H1 (cell line): ENCODE measurements around the gene BTBD3. TPM values are rescaled to one million over a fixed set of nuclear protein-coding genes. Genes with fewer than 3 reads are reported as not detected.
A peak's percentile ranks its signal among the peaks of the same experiment; 100 is the strongest.

ENCODE experiments used
- CTCF ChIA-PET: fragments of 300-600 bp; sonication (Branson Sonifier 250); formaldehyde crosslinking; loops from one replicate; lab custom pipeline; 2021; ENCODE audit not compliant: partially characterized antibody; lab: Charles Lee
- POLR2A ChIA-PET: fragments of 300-600 bp; sonication (Branson Sonifier 250); formaldehyde crosslinking; loops from one replicate; lab custom pipeline; 2021; ENCODE audit warnings: inconsistent platforms; ENCODE audit not compliant: partially characterized antibody; lab: Charles Lee
- DNase-seq, 2 experiments: peaks; one replicate each; pipeline versions ENCODE4 v3.0.0 to v3.0.0-alpha.2; 2010 to 2022; ENCODE audit warnings: low spot score in 2 of 2, low read depth in 1 of 2, mixed read lengths in 1 of 2
- FAIRE-seq: peaks from 2 replicates; lab custom pipeline; 2011; peaks lifted over from hg19 to GRCh38; lab: Jason Lieb, UNC
- H2AFZ ChIP-seq: 2 replicates; pipeline ENCODE4 v1.8.1; 2012; ENCODE audit warnings: low read length, inconsistent platforms
- H2AK5ac ChIP-seq: 2 replicates; pipeline ENCODE4 v1.6.1; 2013; ENCODE audit warnings: low read depth, low read length
- H2BK120ac ChIP-seq: replicated peaks from 2 replicates; pipeline ENCODE3; 2013; ENCODE audit warnings: low read depth, low read length, inconsistent platforms
- H2BK12ac ChIP-seq: 2 replicates; pipeline ENCODE4 v1.6.1; 2013; ENCODE audit warnings: low read depth, low read length
- H2BK15ac ChIP-seq: 2 replicates; pipeline ENCODE4 v1.6.1; 2013; ENCODE audit warnings: low read length
- H2BK20ac ChIP-seq: 2 replicates; pipeline ENCODE4 v1.6.1; 2013; ENCODE audit warnings: low read length
- H2BK5ac ChIP-seq: 2 replicates; pipeline ENCODE4 v1.6.1; 2013; ENCODE audit warnings: low read depth, low read length
- H3K14ac ChIP-seq: 2 replicates; pipeline ENCODE4 v1.6.1; 2013; ENCODE audit warnings: inconsistent platforms; ENCODE audit not compliant: insufficient read length
- H3K18ac ChIP-seq: 2 replicates; pipeline ENCODE4 v1.6.1; 2013; ENCODE audit warnings: low read length; ENCODE audit errors: extremely low read depth
- H3K23ac ChIP-seq: 2 replicates; pipeline ENCODE4 v1.6.1; 2013; ENCODE audit warnings: inconsistent platforms; ENCODE audit not compliant: insufficient read length
- H3K23me2 ChIP-seq: 2 replicates; pipeline ENCODE4 v1.6.1; 2013; ENCODE audit warnings: low read depth, low read length
- H3K27ac ChIP-seq: 2 replicates; pipeline ENCODE4 v1.6.1; 2011; ENCODE audit warnings: low read depth, low read length, inconsistent platforms
- H3K27me3 ChIP-seq, 4 experiments: replicated peaks in 1 of 4; 1 replicate in 1 of 4; 2 replicates in 3 of 4; pipeline versions ENCODE4 v1.6.1 to v1.8.1; 2011 to 2013; ENCODE audit warnings: low read length in 3 of 4, mild to moderate bottlenecking in 3 of 4, inconsistent platforms in 2 of 4, mixed read lengths in 2 of 4, moderate library complexity in 1 of 4; ENCODE audit not compliant: control insufficient read depth in 3 of 4, insufficient read depth in 3 of 4; ENCODE audit errors: extremely low read depth in 1 of 4
- H3K36me3 ChIP-seq, 4 experiments: 2 replicates each; pipeline versions ENCODE4 v1.6.1 to v1.8.1; 2011 to 2013; ENCODE audit warnings: mild to moderate bottlenecking in 4 of 4, low read length in 3 of 4, moderate library complexity in 2 of 4, control low read depth in 1 of 4, inconsistent platforms in 1 of 4; ENCODE audit not compliant: insufficient read depth in 4 of 4, control insufficient read depth in 2 of 4
- H3K4ac ChIP-seq: replicated peaks from 2 replicates; pipeline ENCODE3; 2013; ENCODE audit warnings: low read length, low read depth, mixed read lengths, inconsistent platforms; ENCODE audit not compliant: insufficient read length
- H3K4me1 ChIP-seq, 4 experiments: replicated peaks in 1 of 4; 1 replicate in 1 of 4; 2 replicates in 3 of 4; pipeline versions ENCODE4 v1.6.1 to v1.8.1; 2011 to 2013; ENCODE audit warnings: low read length in 3 of 4, inconsistent platforms in 2 of 4, mixed read lengths in 1 of 4; ENCODE audit not compliant: insufficient read depth in 4 of 4, control insufficient read depth in 3 of 4
- H3K4me2 ChIP-seq, 2 experiments: 2 replicates each; pipeline versions ENCODE4 v1.6.1 to v1.8.1; 2011 to 2013; ENCODE audit warnings: low read depth in 2 of 2, low read length in 2 of 2, control low read depth in 1 of 2, inconsistent platforms in 1 of 2, mild to moderate bottlenecking in 1 of 2; ENCODE audit not compliant: insufficient read depth in 1 of 2
- H3K4me3 ChIP-seq, 4 experiments: fragments of 200-600, 300-600 bp in 1 of 4; sonication (generic), shearing (Covaris generic), sonication (Bioruptor Twin) in 1 of 4; 2 replicates each; pipeline versions ENCODE4 v1.5.1 to v1.8.1; 2011 to 2016; ENCODE audit warnings: low read length in 4 of 4, low read depth in 3 of 4, control low read depth in 2 of 4, inconsistent platforms in 2 of 4, mild to moderate bottlenecking in 2 of 4, mixed read lengths in 1 of 4, moderate library complexity in 1 of 4; ENCODE audit not compliant: insufficient read depth in 2 of 4; ENCODE audit errors: extremely low read depth in 1 of 4
- H3K56ac ChIP-seq: replicated peaks from 2 replicates; pipeline ENCODE3; 2013; ENCODE audit warnings: low read depth, mild to moderate bottlenecking, mixed read lengths, low read length, inconsistent platforms; ENCODE audit not compliant: insufficient read length
- H3K79me1 ChIP-seq: 2 replicates; pipeline ENCODE4 v1.6.1; 2013; ENCODE audit warnings: low read depth, low read length, control low read depth
- H3K79me2 ChIP-seq, 2 experiments: 2 replicates each; pipeline versions ENCODE4 v1.6.1 to v1.8.1; 2012 to 2013; ENCODE audit warnings: low read length in 2 of 2, mild to moderate bottlenecking in 2 of 2, inconsistent platforms in 1 of 2; ENCODE audit not compliant: insufficient read depth in 2 of 2, control insufficient read depth in 1 of 2
- H3K9ac ChIP-seq, 4 experiments: replicated peaks in 1 of 4; 1 replicate in 1 of 4; 2 replicates in 3 of 4; pipeline versions ENCODE4 v1.6.1 to v1.8.1; 2011 to 2013; ENCODE audit warnings: low read depth in 3 of 4, low read length in 3 of 4, control low read depth in 2 of 4, mild to moderate bottlenecking in 2 of 4, moderate library complexity in 2 of 4, inconsistent platforms in 1 of 4; ENCODE audit errors: extremely low read depth in 1 of 4
- H3K9me3 ChIP-seq, 2 experiments: 2 replicates each; pipeline versions ENCODE4 v1.6.1 to v1.8.1; 2012 to 2013; ENCODE audit warnings: mild to moderate bottlenecking in 2 of 2, moderate library complexity in 2 of 2, control low read depth in 1 of 2, inconsistent platforms in 1 of 2, low read depth in 1 of 2, low read length in 1 of 2, mixed read lengths in 1 of 2; ENCODE audit not compliant: insufficient read depth in 2 of 2
- H4K20me1 ChIP-seq, 2 experiments: replicated peaks in 1 of 2; 2 replicates each; pipeline versions ENCODE3 to v1.8.1; 2011 to 2013; ENCODE audit warnings: inconsistent platforms in 2 of 2, low read length in 2 of 2, mild to moderate bottlenecking in 1 of 2; ENCODE audit not compliant: insufficient read depth in 2 of 2, control insufficient read depth in 1 of 2
- H4K5ac ChIP-seq: 2 replicates; pipeline ENCODE4 v1.6.1; 2013; ENCODE audit warnings: low read length, low read depth, mixed read lengths, inconsistent platforms; ENCODE audit not compliant: insufficient read length
- H4K8ac ChIP-seq: 2 replicates; pipeline ENCODE4 v1.8.0; 2013; ENCODE audit warnings: mild to moderate bottlenecking, moderate library complexity, low read length, inconsistent platforms; ENCODE audit not compliant: insufficient read depth; ENCODE audit errors: extremely low read depth
- H4K91ac ChIP-seq: replicated peaks from 2 replicates; pipeline ENCODE3; 2013; ENCODE audit warnings: low read length, mixed read lengths, inconsistent platforms; ENCODE audit not compliant: insufficient read length
- CREB1 ChIP-seq: IDR thresholded peaks from 2 replicates; pipeline ENCODE4 v1.6.1; 2012; ENCODE audit warnings: inconsistent platforms
- RAD21 ChIP-seq, 2 experiments: IDR thresholded peaks in 1 of 2; conservative IDR thresholded peaks in 1 of 2; 2 replicates each; pipeline ENCODE4 v1.6.1; 2011; ENCODE audit warnings: low read depth in 2 of 2, low read length in 2 of 2, improper control_type of control experiment in 1 of 2, inconsistent platforms in 1 of 2, mild to moderate bottlenecking in 1 of 2, moderate library complexity in 1 of 2
- WGBS, 2 experiments: shearing (Covaris generic) in 1 of 2; methylation state at CpG; one replicate each; pipeline versions ENCODE4 v1.1.6 to v1.1.7; 2013 to 2015; ENCODE audit warnings: low lambda C conversion rate in 2 of 2, mixed read lengths in 2 of 2, inconsistent platforms in 1 of 2, low coverage in 1 of 2, missing lambda C conversion rate in 1 of 2; ENCODE audit not compliant: insufficient replicate concordance in 2 of 2, insufficient coverage in 1 of 2, insufficient read length in 1 of 2; ENCODE audit errors: extremely low coverage in 1 of 2, missing lambda C conversion rate in 1 of 2; 5-methylcytosine and 5-hydroxymethylcytosine counted together
- polyA plus RNA-seq, 7 experiments: library from polyadenylated mRNA; depleted of rRNA in 3 of 7; stranded (reverse) in 5 of 7; unstranded in 2 of 7; fragments of >200 nt in 5 of 7; fragments of 200-250 nt in 2 of 7; gene quantifications; 1 replicate in 5 of 7; 2 replicates in 1 of 7; 4 replicates in 1 of 7; pipeline versions ENCODE4 v1.2.1 to v1.2.3, GENCODE V29; 2011 to 2013; ENCODE audit warnings: missing spikeins in 2 of 7, mixed read lengths in 2 of 7
- total RNA-seq: library from RNA; stranded (reverse); fragmentation: NEBNext Ultra II Directional; extraction: Animal tissue kit (Norgen Biotek cat#: 25700); gene quantifications from 2 replicates; pipeline ENCODE4 v1.2.1, GENCODE V29; 2021
- TF ChIP-seq, protein P1 (sequence below), 3 experiments: IDR thresholded peaks; 1 replicate in 2 of 3; 2 replicates in 1 of 3; pipeline versions ENCODE4 v1.5.1 to v1.6.1; 2011; ENCODE audit warnings: low read length in 3 of 3, mild to moderate bottlenecking in 3 of 3, inconsistent platforms in 2 of 3, low read depth in 1 of 3, moderate library complexity in 1 of 3; ENCODE audit not compliant: insufficient read depth in 1 of 3; ENCODE audit errors: control extremely low read depth in 1 of 3

Gene BTBD3
- total and polyA plus RNA-seq, 2 of the 8 experiments (the other 6 are each of a cell fraction or from before 2014, with no cell fraction given): 36.7 to 45.5 TPM

DNA sequence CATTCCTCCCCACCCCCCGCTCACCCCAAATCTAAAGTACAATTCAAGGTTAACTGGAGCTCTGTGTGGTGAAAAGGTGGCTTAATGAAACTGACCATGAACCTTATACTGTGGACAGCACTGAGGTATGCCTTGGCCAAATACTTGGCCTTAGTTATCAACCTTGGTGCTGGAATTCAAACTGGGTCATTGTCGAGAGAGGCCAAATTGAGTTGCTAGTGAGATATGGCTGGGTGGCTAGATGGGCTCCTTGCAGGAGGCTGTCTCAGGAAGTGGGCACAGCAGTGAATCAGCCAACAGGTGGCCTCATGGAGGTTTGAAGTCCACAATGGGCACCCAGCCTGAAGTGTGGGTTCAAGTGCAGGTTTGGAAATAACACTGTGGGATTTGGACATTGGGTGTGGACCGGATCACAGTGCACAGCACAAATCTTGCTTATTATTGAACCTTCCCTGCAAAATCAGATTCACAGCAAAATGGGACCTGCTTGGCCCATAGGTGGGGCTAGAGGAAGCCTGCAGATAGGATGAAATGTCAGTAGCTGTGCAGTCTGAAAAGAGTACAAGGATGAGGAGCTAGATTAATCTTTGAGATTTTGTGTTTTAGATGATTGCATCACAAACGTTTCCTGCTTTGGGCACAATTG, 5.6 kb upstream of the BTBD3 start:
- Histone ChIP-seq H4K5ac (no peak overlapping the region), H3K79me1 (peaks cover 4% of the 10 kb centered on the region; the same call in 1 of the 2 replicates), H3K4me3 (no peak overlapping the region), H3K79me2 (peaks cover 11 to 100% of the 10 kb centered on the region in 2 experiments), H3K9me3 (no peaks in the 10 kb centered on the region), H2AFZ (no peak overlapping the region), H3K56ac (no peak overlapping the region), H3K4me1 (peaks cover 0 to 10% (median 2%) of the 10 kb centered on the region in 4 experiments; a peak in 2 of 7 replicates), H3K18ac (no peak overlapping the region), H2BK20ac (no peak overlapping the region), H3K27me3 (no peaks in the 10 kb centered on the region), H2BK15ac (no peak overlapping the region), H3K9ac (no peak overlapping the region), H3K14ac (no peak overlapping the region), H3K36me3 (no peaks in the 10 kb centered on the region), H3K4me2 (no peak overlapping the region), H3K23ac (no peak overlapping the region), H2BK12ac (no peak overlapping the region), H2BK5ac (no peak overlapping the region), H2AK5ac (no peak overlapping the region), H3K27ac (no peak overlapping the region), H2BK120ac (no peak overlapping the region), H4K91ac (no peak overlapping the region), H4K8ac (no peak overlapping the region), H4K20me1 (peaks cover 0 to 13% of the 10 kb centered on the region in 2 experiments), H3K4ac (no peak overlapping the region), H3K23me2 (no peaks in the 10 kb centered on the region)
- ChIA-PET CTCF (interaction anchor here (0.6 to 2.2 kb wide), 25 partner anchors 8 to 879 kb away, joined by 3 to 10 read pairs (median 4); no protein-coding TSS in a partner anchor), POLR2A (no interaction called here)
- TF ChIP-seq, protein P1, sequence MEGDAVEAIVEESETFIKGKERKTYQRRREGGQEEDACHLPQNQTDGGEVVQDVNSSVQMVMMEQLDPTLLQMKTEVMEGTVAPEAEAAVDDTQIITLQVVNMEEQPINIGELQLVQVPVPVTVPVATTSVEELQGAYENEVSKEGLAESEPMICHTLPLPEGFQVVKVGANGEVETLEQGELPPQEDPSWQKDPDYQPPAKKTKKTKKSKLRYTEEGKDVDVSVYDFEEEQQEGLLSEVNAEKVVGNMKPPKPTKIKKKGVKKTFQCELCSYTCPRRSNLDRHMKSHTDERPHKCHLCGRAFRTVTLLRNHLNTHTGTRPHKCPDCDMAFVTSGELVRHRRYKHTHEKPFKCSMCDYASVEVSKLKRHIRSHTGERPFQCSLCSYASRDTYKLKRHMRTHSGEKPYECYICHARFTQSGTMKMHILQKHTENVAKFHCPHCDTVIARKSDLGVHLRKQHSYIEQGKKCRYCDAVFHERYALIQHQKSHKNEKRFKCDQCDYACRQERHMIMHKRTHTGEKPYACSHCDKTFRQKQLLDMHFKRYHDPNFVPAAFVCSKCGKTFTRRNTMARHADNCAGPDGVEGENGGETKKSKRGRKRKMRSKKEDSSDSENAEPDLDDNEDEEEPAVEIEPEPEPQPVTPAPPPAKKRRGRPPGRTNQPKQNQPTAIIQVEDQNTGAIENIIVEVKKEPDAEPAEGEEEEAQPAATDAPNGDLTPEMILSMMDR (IDR thresholded peaks at IDR 0.05; ENCODE audit: control extremely low read depth in 1 of 3, insufficient read depth in 1 of 3, low read depth in 1 of 3, low read length in 3 of 3): peak; percentile 28 to 66 (median 36)
- TF ChIP-seq RAD21 (IDR thresholded peaks at IDR 0.05 in 1 of 2, conservative IDR thresholded peaks at IDR 0.05 in 1 of 2; ENCODE audit: low read depth in 2 of 2, low read length in 2 of 2) (peak; percentile 36 to 46; a peak in 3 of 4 replicates), CREB1 (no peak)
- FAIRE-seq (no peak), DNase-seq (no peak)
- 80% methylated on average over 4 of the region's 4 CpGs; no CpG with 5 or more reads in 1 of the 2 experiments for WGBS, 2 experiments
